Prostate gland (tissue), 2 donors: Measurements from ENCODE around the gene CCT6A. TPM values are rescaled to one million over a fixed set of nuclear protein-coding genes. Genes with fewer than 3 reads are reported as not detected.
"Not testable (repeated sequence)": the region's sequence is repeated elsewhere in the genome, so short reads cannot be mapped to it uniquely, and the experiment has no call there.

Experiments
- DNase-seq: peaks from one replicate; pipeline ENCODE4 v3.0.0-alpha.2; 2019; ENCODE audit warnings: low spot score
- H3K27ac ChIP-seq, 2 donors: fragments of 200-600 bp; sonication (generic); 2 replicates each; pipeline ENCODE4 v1.5.1; 2017 to 2019
- H3K27me3 ChIP-seq: fragments of 200-600 bp; sonication (generic); replicated peaks from 2 replicates; pipeline ENCODE4 v1.5.1; 2019; ENCODE audit not compliant: insufficient read depth
- H3K36me3 ChIP-seq, 2 donors: fragments of 200-600 bp; sonication (generic); 1 replicate in 1 of 2; 2 replicates in 1 of 2; pipeline versions ENCODE4 v1.5.1 to v1.8.1; 2017 to 2019
- H3K4me1 ChIP-seq: fragments of 200-600 bp; sonication (generic); replicated peaks from 2 replicates; pipeline ENCODE4 v1.5.1; 2019
- H3K4me3 ChIP-seq, 2 donors: fragments of 200-600 bp; sonication (generic); 2 replicates each; pipeline ENCODE4 v1.5.1; 2017 to 2019
- H3K9me3 ChIP-seq: fragments of 200-600 bp; sonication (generic); 2 replicates; pipeline ENCODE4 v1.5.1; 2017
- CTCF ChIP-seq, 4 experiments: fragments of 200-600 bp in 2 of 4; fragments of 450-650 bp in 2 of 4; sonication (generic) in 2 of 4; IDR thresholded peaks; 1 replicate in 3 of 4; 2 replicates in 1 of 4; pipeline ENCODE4 v1.5.1; 2016 to 2019; ENCODE audit warnings: antibody characterized with exemption in 4 of 4, mild to moderate bottlenecking in 2 of 4, moderate library complexity in 2 of 4
- POLR2A ChIP-seq: fragments of 450-650 bp; IDR thresholded peaks from one replicate; pipeline ENCODE4 v1.6.1; 2016; ENCODE audit warnings: antibody characterized with exemption, mild to moderate bottlenecking
- POLR2AphosphoS5 ChIP-seq: sonication (generic); formaldehyde crosslinking; IDR thresholded peaks from one replicate; pipeline ENCODE4 v1.6.1; 2017; ENCODE audit warnings: antibody characterized with exemption
- WGBS: methylation state at CpG from one replicate; pipeline ENCODE4 v1.1.5; 2018; 5-methylcytosine and 5-hydroxymethylcytosine counted together
- intact Hi-C: fragments of 100-400 bp; cut with DNase I; formaldehyde crosslinking; loops from one replicate; pipeline ENCODE4 v1.14.2; 2022
- total RNA-seq, 2 donors: library from RNA; depleted of rRNA; stranded (reverse); fragments of >200 nt; gene quantifications; one replicate each; pipeline ENCODE4 v1.1.0, GENCODE V29; 2016

CCT6A gene
- total RNA-seq, 2 donors from 2014 or later, result 60.0 to 64.3 TPM

GRCh38 chr7:56019501-56019900, 32.1 kb upstream of the CCT6A start:
- H3K27ac ChIP-seq, result no peak overlapping the region
- H3K36me3 ChIP-seq, result no peaks in the 10 kb centered on the region
- TF ChIP-seq POLR2A, result no peak
- TF ChIP-seq POLR2AphosphoS5, result no peak
- TF ChIP-seq CTCF (IDR thresholded peaks at IDR 0.05), result no peak
- H3K4me1 ChIP-seq, result no peaks in the 10 kb centered on the region
- H3K9me3 ChIP-seq, result no peaks in the 10 kb centered on the region
- no peaks in the 10 kb centered on the region for H3K27me3 ChIP-seq
- no peak overlapping the region for H3K4me3 ChIP-seq
- DNase-seq, result no peak
- intact Hi-C loops, result no loop called here
- 97% methylated on average over 9 of the region's 9 CpGs for WGBS

GRCh38 chr7:56023500-56023899, 28.1 kb upstream of the CCT6A start:
- DNase-seq, result no peak
- no peaks in the 10 kb centered on the region for H3K4me1 ChIP-seq
- no peaks in the 10 kb centered on the region for H3K27me3 ChIP-seq
- intact Hi-C loops, result no loop called here
- no peaks in the 10 kb centered on the region for H3K36me3 ChIP-seq
- H3K27ac ChIP-seq, result no peak overlapping the region
- no peak overlapping the region for H3K4me3 ChIP-seq
- no peaks in the 10 kb centered on the region for H3K9me3 ChIP-seq
- TF ChIP-seq POLR2A (no peak), POLR2AphosphoS5 (no peak), CTCF (IDR thresholded peaks at IDR 0.05) (no peak)

- no peaks in the 10 kb centered on the region for H3K9me3 ChIP-seq
- H3K4me3 ChIP-seq, result no peak overlapping the region
- TF ChIP-seq POLR2A (no peak), CTCF (IDR thresholded peaks at IDR 0.05) (no peak), POLR2AphosphoS5 (no peak)
- no peak overlapping the region for H3K27ac ChIP-seq
- no peaks in the 10 kb centered on the region for H3K4me1 ChIP-seq
- WGBS, result 100% methylated on average over 2 of the region's 2 CpGs
- no peaks in the 10 kb centered on the region for H3K27me3 ChIP-seq
- intact Hi-C loops, result no loop called here
- DNase-seq, result no peak
- H3K36me3 ChIP-seq, result no peaks in the 10 kb centered on the region
These were observed 25.0 kb upstream of the CCT6A start for GRCh38 chr7:56026538-56026937.

- Histone ChIP-seq H3K36me3 (no peaks in the 10 kb centered on the region), H3K4me1 (no peaks in the 10 kb centered on the region), H3K27me3 (no peaks in the 10 kb centered on the region), H3K27ac (no peak overlapping the region), H3K9me3 (no peaks in the 10 kb centered on the region), H3K4me3 (no peak overlapping the region)
- DNase-seq, result no peak
- intact Hi-C loops, result no loop called here
- WGBS, result 88% methylated on average over 9 of the region's 9 CpGs
- TF ChIP-seq POLR2A, result no peak
- no peak for TF ChIP-seq CTCF (IDR thresholded peaks at IDR 0.05)
These were observed 22.5 kb upstream of the CCT6A start for GRCh38 chr7:56028942-56029630.

GRCh38 chr7:56030340-56030739, 21.2 kb upstream of the CCT6A start:
- TF ChIP-seq POLR2A (no peak), POLR2AphosphoS5 (no peak), CTCF (IDR thresholded peaks at IDR 0.05) (no peak)
- Histone ChIP-seq H3K4me3 (no peak overlapping the region), H3K9me3 (no peaks in the 10 kb centered on the region), H3K36me3 (no peaks in the 10 kb centered on the region), H3K27ac (no peak overlapping the region), H3K27me3 (no peaks in the 10 kb centered on the region), H3K4me1 (no peaks in the 10 kb centered on the region)
- no peak for DNase-seq
- WGBS, result 93% methylated on average over 8 of the region's 8 CpGs
- intact Hi-C loops, result no loop called here

GRCh38 chr7:56031556-56031955, 20.0 kb upstream of the CCT6A start:
- intact Hi-C loops, H3K27me3 ChIP-seq, H3K27ac ChIP-seq, H3K36me3 ChIP-seq, H3K9me3 ChIP-seq, H3K4me1 ChIP-seq, DNase-seq, H3K4me3 ChIP-seq: not testable (repeated sequence)
- 78% methylated on average over 8 of the region's 8 CpGs for WGBS

GRCh38 chr7:56032578-56032977, 19.0 kb upstream of the CCT6A start:
- WGBS, result 96% methylated on average over 7 of the region's 7 CpGs
- H3K36me3 ChIP-seq, intact Hi-C loops, H3K9me3 ChIP-seq, H3K27ac ChIP-seq, H3K4me1 ChIP-seq, DNase-seq, H3K27me3 ChIP-seq, H3K4me3 ChIP-seq: not testable (repeated sequence)
